Renal cortex interstitium (tissue), 11 donors: ENCODE results near the gene MRPL55. TPM values are rescaled to one million over a fixed set of nuclear protein-coding genes. Genes with fewer than 3 reads are reported as not detected.

Experiments
- DNase-seq, 11 donors: peaks; one replicate each; pipeline ENCODE4 v3.0.0-alpha.2; 2013; ENCODE audit warnings: low read depth in 9 of 11, low spot score in 4 of 11; ENCODE audit errors: extremely low read depth in 1 of 11
- polyA plus RNA-seq, 3 donors: library from polyadenylated mRNA; unstranded; fragments of 120-200 nt; gene quantifications; one replicate each; pipeline ENCODE4 v1.2.1, GENCODE V29; 2013; ENCODE audit not compliant: insufficient read length in 3 of 3

MRPL55 gene
- polyA plus RNA-seq, 3 donors: 34.2 to 54.4 (median 48.6) TPM

- DNase-seq: no peak
Observed at GRCh38 chr1:228096416-228097332, 12.4 kb downstream of the MRPL55 start.

- no peak for DNase-seq
Observed at GRCh38 chr1:228095938-228096337, 13.2 kb downstream of the MRPL55 start.

DNA sequence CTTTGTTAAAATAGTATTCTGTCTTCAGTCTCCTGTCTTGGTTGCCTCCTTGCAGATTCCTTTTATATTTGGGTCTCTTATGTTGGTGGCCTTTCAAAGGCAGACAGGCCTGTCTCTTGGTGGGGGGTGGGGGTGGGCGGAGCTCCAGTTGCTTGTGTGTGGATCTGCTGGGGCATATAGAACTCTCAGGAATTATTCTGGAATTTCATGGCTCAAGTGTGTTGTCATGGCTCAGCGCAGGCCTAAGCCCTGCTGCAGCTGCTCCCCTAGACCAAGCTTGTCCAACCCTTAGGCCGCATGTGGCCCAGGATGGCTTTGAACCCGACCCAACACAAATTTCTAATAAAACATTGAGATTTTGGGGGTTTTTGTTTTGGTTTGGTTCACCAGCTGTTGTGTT, 13.9 kb downstream of the MRPL55 start:
- no peak for DNase-seq

DNA sequence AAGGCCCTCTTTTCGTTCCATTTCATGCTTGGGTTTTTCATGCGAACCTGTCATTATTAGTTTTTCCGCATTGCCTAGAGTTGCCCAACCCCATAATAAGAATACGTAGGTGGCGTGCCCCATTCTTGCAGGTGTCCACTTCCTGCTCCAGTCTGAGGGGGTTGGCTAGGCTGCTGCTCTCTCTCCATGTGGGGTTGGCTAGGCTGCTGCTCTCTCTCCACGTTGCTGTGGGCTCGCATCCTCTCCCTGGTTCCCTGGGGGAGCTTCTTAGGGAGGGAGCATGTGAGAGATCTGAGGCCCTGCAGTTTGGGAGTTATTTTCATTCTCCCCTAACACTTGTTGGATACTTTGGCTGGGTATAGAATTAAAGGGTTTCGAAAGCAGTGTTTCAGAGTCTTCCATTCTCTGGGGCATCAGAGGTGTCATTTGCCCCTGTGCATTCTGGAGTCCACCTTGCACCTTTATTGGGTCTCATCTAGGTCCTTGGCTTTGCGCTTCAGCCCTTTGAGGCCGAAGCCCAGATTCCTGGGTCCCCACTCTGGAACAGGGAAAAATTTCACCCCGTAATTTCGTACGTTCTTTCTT, 14.6 kb downstream of the MRPL55 start:
- no peak for DNase-seq

- no peak for DNase-seq
Observed at GRCh38 chr1:228093050-228093906, 15.8 kb downstream of the MRPL55 start.

DNA sequence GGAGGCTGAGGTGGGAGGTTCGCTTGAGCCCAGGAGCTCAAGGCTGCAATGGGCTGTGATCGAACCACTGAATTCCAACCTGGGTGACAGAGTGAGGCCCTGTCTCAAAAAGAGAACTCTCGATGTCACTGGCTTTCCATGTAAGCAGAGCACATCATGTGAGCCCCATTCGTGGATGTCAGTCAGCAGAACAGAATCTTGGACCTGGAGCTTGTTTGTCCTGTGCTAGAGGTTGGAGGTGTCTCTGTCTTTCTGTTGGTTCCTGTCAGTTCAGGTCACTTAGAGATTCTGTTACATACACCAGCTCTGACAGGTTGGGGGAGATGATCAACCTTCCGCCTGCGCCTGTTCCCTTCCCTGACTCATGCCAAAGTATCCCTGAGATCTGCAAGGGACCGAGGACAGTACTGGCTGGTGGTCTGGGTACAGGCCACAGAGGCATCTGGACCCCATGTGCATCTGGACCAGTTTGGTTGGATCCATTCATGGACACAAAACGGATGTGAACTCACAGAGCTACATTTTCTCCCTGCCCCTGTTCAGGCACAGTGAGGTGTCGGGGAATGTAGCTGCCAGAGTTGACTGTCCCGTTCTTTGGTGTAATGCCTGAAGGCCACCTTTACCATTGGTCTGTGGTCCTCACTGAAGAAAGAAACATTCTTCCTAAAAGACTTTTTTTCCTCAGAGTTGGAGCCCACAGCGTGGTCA, 16.6 kb downstream of the MRPL55 start:
- DNase-seq: no peak

DNA sequence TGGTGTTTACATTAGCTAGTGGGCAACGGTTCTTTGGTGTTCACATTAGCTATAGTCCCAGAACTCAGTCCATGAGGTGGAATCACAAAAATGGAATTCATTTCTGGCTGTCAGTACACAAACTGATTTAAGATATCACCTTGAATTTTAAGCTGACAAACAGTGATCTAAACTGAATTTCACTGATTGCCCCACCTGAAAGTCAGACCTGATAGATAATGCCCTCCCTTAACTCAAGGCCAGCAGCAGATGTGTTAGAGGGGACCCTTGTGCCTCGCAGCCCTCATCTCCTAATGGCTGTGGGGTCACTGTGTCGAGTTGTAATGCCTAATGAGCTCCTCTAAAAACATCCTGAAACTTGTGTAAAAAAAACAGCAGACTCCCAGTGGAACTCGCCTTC, 18.0 kb downstream of the MRPL55 start:
- no peak for DNase-seq

GRCh38 chr1:228090613-228091081, 18.5 kb downstream of the MRPL55 start:
- DNase-seq: no peak

- DNase-seq: no peak
Observed at GRCh38 chr1:228089519-228090380, 19.3 kb downstream of the MRPL55 start.

DNA sequence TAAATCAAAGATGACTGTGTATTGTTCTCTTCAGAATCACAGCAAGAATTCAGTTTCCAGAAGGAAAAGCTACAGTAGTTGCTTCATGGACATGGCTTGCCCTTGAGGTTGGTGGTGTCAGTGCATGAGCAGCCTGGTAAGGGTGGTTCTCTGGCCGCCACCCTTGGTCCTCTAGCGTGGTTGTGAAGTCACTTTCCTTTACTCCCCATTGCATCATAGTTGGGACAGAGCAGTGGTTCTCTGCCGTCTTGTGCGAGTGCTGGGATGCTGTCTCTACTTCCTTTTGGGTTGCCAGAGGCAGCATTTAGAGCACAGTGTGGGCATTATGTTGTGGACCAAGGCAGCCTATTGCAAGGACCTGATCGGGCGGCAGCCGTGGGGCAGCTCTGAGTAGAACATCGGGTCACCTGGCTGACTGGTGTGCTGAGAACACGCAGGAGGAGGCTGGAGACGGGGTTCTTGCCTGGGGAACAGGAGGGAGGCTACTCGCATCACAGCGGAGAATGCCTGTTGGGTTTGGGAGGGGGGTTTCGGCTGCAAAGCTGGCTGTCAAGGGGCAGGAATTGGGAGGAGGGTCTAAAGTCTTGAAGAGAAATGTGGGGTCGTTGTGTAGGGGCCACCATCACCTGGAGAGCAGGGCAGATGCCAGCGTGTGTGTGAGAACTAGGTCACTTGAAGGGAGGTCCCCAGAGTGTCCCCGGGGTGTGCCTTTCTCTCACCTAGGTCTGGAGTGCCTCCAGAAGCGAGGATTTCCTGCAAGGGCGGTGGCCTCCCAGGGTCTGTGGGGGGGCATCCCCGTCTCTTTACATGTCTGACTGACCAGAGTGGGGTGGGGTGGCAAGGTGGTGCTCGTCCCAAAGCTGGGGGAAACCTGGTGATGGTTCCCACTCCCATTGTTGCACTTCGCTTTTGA, 20.3 kb downstream of the MRPL55 start:
- no peak for DNase-seq

GRCh38 chr1:228087771-228088251, 21.3 kb downstream of the MRPL55 start:
- no peak for DNase-seq

DNA sequence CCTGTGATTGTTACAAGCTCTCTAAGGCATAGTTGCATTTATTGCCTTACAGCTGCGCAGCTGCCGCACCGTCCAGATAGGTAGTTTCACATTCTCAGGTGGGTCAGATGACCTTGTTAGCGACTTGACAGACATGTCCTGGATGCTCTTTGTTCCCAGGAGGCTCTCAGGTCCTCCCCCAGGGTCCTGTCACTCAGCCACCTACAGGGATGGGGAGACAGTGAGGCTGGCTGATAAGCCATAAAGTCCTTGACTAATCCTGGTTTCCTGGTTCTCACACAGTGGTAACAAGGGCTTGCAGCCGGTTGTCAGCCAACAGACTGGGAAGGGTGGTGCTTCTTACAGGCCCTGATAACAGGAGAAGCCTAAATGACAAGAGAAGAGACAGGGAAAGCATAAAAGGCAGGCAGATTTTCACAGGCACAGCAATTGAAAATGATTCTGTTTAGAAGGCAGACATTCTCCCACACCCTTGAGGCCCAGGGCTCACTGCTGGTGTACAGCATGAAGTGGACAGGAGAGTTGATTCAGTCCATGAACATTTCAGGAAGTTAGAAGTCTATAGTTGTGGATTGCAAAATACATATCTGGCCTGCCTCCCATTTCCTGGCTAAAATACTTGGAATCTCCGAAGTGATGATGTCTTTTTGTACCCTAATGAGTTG, 23.7 kb downstream of the MRPL55 start:
- DNase-seq: no peak

GRCh38 chr1:228084797-228085196, 24.3 kb downstream of the MRPL55 start:
- no peak for DNase-seq

- DNase-seq: no peak
Observed at GRCh38 chr1:228084325-228084724, 24.8 kb downstream of the MRPL55 start.

DNA sequence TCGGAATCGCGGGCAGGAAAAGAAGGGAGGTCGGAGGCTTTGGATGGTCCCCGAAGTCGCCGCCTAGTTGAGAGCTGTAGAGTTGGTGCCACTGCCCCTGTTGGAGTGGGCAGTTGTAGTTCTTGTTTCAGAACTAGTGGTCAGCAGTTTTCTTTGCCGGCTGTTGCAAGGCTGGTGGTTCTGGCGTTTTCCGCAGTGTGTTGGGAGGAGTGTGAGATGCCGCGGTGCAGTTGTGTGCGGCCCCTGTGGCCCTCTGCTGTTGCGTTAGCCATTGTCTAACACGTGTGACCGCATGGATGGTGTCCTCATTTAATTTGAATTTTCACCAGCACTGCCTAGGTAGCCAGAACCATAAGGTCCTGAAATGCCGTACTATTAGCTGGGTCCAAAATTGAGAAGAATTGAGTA, 25.2 kb downstream of the MRPL55 start:
- DNase-seq: no peak
